ENCODE data around the gene TCTN2. TPM values are rescaled to one million over a fixed set of nuclear protein-coding genes. Genes with fewer than 3 reads are reported as not detected.

The TCTN2 gene
- total and polyA plus RNA-seq, 9 of the 15 experiments (the other 6 are each of a cell fraction or from before 2014, with no cell fraction given) = 0.58 to 5.5 (median 3.6) TPM

- TF ChIP-seq ELK3 (CRISPR knock-in tag; IDR thresholded peaks at IDR 0.05) (no peak), ZNF140 (CRISPR knock-in tag; IDR thresholded peaks at IDR 0.05) (no peak)
Observed at GRCh38 chr12:123717350-123717749, 46.4 kb downstream of the TCTN2 start (continued).

GRCh38 chr12:123720141-123720814 lies 49.4 kb downstream of the TCTN2 start:
- peak; percentile 8; the same call in 2 of the 3 replicates for ATAC-seq
- CTCF ChIA-PET (ENCODE audit: low intra/inter-chr PET ratio) = no interaction called here

More at GRCh38 chr12:123720141-123720814, 49.4 kb downstream of the TCTN2 start:
- peak in 2 of 4 experiments; percentile 33 to 39 for DNase-seq (ENCODE audit: extremely low read depth in 1 of 4, low spot score in 3 of 4)
- Histone ChIP-seq H3K36me3 (ENCODE audit: control insufficient read depth, insufficient read depth, low read length) (peaks cover 60% of the 10 kb centered on the region), H3K4me2 (ENCODE audit: insufficient read depth, low read length) (peak overlapping the region; percentile 82), H3K9ac (ENCODE audit: insufficient read depth in 1 of 2, low read depth in 2 of 2, low read length in 2 of 2) (peak overlapping the region; percentile 64 to 72; a peak in 3 of 4 replicates), H3K4me1 (replicated peaks in 1 of 2; ENCODE audit: control insufficient read depth in 2 of 2, insufficient read depth in 2 of 2, low read length in 2 of 2) (peaks cover 38 to 48% of the 10 kb centered on the region in 2 experiments), H3K27ac (ENCODE audit: extremely low read depth, low read depth, low read length) (peak overlapping the region; percentile 92), H4K20me1 (replicated peaks; ENCODE audit: control insufficient read depth, insufficient read depth, low read length) (no peaks in the 10 kb centered on the region), H3K79me2 (ENCODE audit: control insufficient read depth, insufficient read depth, low read length) (peaks cover 51% of the 10 kb centered on the region), H3K9me1 (ENCODE audit: control insufficient read depth, insufficient read depth, low read length) (peaks cover 6% of the 10 kb centered on the region), H3K4me3 (no peak overlapping the region; the same call in 1 of the 2 replicates), H3K27me3 (ENCODE audit: control insufficient read depth in 2 of 2, insufficient read depth in 2 of 2, low read length in 2 of 2) (no peaks in the 10 kb centered on the region), H2AFZ (ENCODE audit: low read depth, low read length) (peak overlapping the region; percentile 37), H3K9me3 (replicated peaks; ENCODE audit: control insufficient read depth, insufficient read depth, low read depth, low read length) (no peaks in the 10 kb centered on the region)
- 24% methylated on average over 5 of the region's 5 CpGs for WGBS (ENCODE audit: insufficient coverage, low coverage, missing lambda C conversion rate)
- no peak for FAIRE-seq
- TF ChIP-seq ATF2 (CRISPR knock-in tag; IDR thresholded peaks at IDR 0.05) = no peak
- no peak for TF ChIP-seq ZNF699 (CRISPR knock-in tag; IDR thresholded peaks at IDR 0.05; ENCODE audit: insufficient replicate concordance)
- TF ChIP-seq BCL6 (CRISPR knock-in tag; IDR thresholded peaks at IDR 0.05) = no peak
- TF ChIP-seq ZNF644 (tag; IDR thresholded peaks at IDR 0.05; ENCODE audit: low read depth) = peak; percentile 14; the same call in 1 of the 2 replicates
- TF ChIP-seq ETV5 (CRISPR knock-in tag; IDR thresholded peaks at IDR 0.05; ENCODE audit: low read depth) = no peak
- TF ChIP-seq ZBTB5 (IDR thresholded peaks at IDR 0.05) = no peak
- 0 out of 2 replicates have a peak, but pooled peaks have one; percentile 3 for TF ChIP-seq ZFX (CRISPR knock-in tag; IDR thresholded peaks at IDR 0.05)
- no peak for TF ChIP-seq ZNF282 (CRISPR knock-in tag; IDR thresholded peaks at IDR 0.05)
- TF ChIP-seq FOXK2 (conservative IDR thresholded peaks at IDR 0.05 in 1 of 2, IDR thresholded peaks at IDR 0.05 in 1 of 2; ENCODE audit: low read depth in 2 of 2) = no peak
- TF ChIP-seq CBX8 (IDR thresholded peaks at IDR 0.05; ENCODE audit: borderline replicate concordance, extremely low read depth, low read depth, low read length, poor library complexity, severe bottlenecking) = no peak
- no peak for TF ChIP-seq EZH2 (IDR thresholded peaks at IDR 0.05; ENCODE audit: borderline replicate concordance, low read depth, low read length)
- TF ChIP-seq SIN3A (IDR thresholded peaks at IDR 0.05; ENCODE audit: borderline replicate concordance in 2 of 2, control insufficient read depth in 1 of 2, low read depth in 2 of 2, low read length in 2 of 2) = no peak
- POLR2A ChIA-PET = no interaction called here
- intact Hi-C loops (cut with micrococcal nuclease) = no loop called here
- BruUV-seq (replicated peaks) = no TSS peak
- in situ Hi-C loops (cut with MboI) = no loop called here

Data from K562 (cell line).